HEK293T (cell line): ENCODE results near the gene ADGRD1.

ENCODE experiments used
- CTCF ChIA-PET: fragments of 350-600 bp; formaldehyde crosslinking; extraction: SDS; loops from one replicate; lab custom pipeline; 2021; ENCODE audit warnings: antibody characterized with exemption, inconsistent platforms; lab: Yijun Ruan, JAX
- POLR2A ChIA-PET: fragments of 350-600 bp; formaldehyde crosslinking; extraction: SDS; loops from one replicate; lab custom pipeline; 2020; ENCODE audit warnings: antibody characterized with exemption, inconsistent platforms; lab: Yijun Ruan, JAX
- DNase-seq: peaks from one replicate; pipeline ENCODE4 v3.0.0; 2012; ENCODE audit warnings: mixed read lengths; ENCODE audit errors: extremely low spot score
- ARNT ChIP-seq: fragments of 450-650 bp; IDR thresholded peaks from 2 replicates; pipeline ENCODE4 v1.6.1; 2017; ENCODE audit warnings: mild to moderate bottlenecking
- BHLHE40 ChIP-seq: fragments of 450-650 bp; IDR thresholded peaks from 2 replicates; pipeline ENCODE4 v1.6.1; 2016; ENCODE audit warnings: mild to moderate bottlenecking, moderate library complexity, borderline replicate concordance
- CTBP1 ChIP-seq: fragments of 450-650 bp; IDR thresholded peaks from 2 replicates; pipeline ENCODE4 v1.6.1; 2016; ENCODE audit warnings: borderline replicate concordance
- ELF4 ChIP-seq: fragments of 450-650 bp; IDR thresholded peaks from 2 replicates; pipeline ENCODE4 v1.6.1; 2017; ENCODE audit warnings: antibody characterized with exemption
- FOXA1 ChIP-seq: fragments of 450-650 bp; IDR thresholded peaks from 2 replicates; pipeline ENCODE4 v1.6.1; 2016; ENCODE audit warnings: mild to moderate bottlenecking
- FOXK2 ChIP-seq: fragments of 450-650 bp; IDR thresholded peaks from 2 replicates; pipeline ENCODE4 v1.6.1; 2016; ENCODE audit warnings: mild to moderate bottlenecking
- FOXM1 ChIP-seq: fragments of 450-650 bp; IDR thresholded peaks from 2 replicates; pipeline ENCODE4 v1.6.1; 2017; ENCODE audit warnings: mild to moderate bottlenecking, borderline replicate concordance
- HDGF ChIP-seq: fragments of 450-650 bp; IDR thresholded peaks from 2 replicates; pipeline ENCODE4 v1.6.1; 2017; ENCODE audit warnings: antibody characterized with exemption, borderline replicate concordance
- L3MBTL2 ChIP-seq: fragments of 450-650 bp; conservative IDR thresholded peaks from 2 replicates; pipeline ENCODE4 v1.6.1; 2016; ENCODE audit warnings: mild to moderate bottlenecking
- LEF1 ChIP-seq: fragments of 450-650 bp; IDR thresholded peaks from 2 replicates; pipeline ENCODE4 v1.6.1; 2017; ENCODE audit warnings: mild to moderate bottlenecking, borderline replicate concordance
- NFRKB ChIP-seq: fragments of 450-650 bp; IDR thresholded peaks from 2 replicates; pipeline ENCODE4 v1.6.1; 2016; ENCODE audit warnings: mild to moderate bottlenecking, moderate library complexity
- SP1 ChIP-seq: fragments of 450-650 bp; IDR thresholded peaks from 2 replicates; pipeline ENCODE4 v1.6.1; 2017
- SUZ12 ChIP-seq: fragments of 450-650 bp; IDR thresholded peaks from 2 replicates; pipeline ENCODE4 v1.6.1; 2016; ENCODE audit warnings: mild to moderate bottlenecking
- TARDBP ChIP-seq: fragments of 450-650 bp; IDR thresholded peaks from 2 replicates; pipeline ENCODE4 v1.6.1; 2016
- ZNF384 ChIP-seq: fragments of 450-650 bp; IDR thresholded peaks from 2 replicates; pipeline ENCODE4 v1.6.1; 2016
- TF ChIP-seq, protein P1 (sequence below): fragments of 450-650 bp; IDR thresholded peaks from 2 replicates; pipeline ENCODE4 v1.6.1; 2016

The ADGRD1 gene

DNA sequence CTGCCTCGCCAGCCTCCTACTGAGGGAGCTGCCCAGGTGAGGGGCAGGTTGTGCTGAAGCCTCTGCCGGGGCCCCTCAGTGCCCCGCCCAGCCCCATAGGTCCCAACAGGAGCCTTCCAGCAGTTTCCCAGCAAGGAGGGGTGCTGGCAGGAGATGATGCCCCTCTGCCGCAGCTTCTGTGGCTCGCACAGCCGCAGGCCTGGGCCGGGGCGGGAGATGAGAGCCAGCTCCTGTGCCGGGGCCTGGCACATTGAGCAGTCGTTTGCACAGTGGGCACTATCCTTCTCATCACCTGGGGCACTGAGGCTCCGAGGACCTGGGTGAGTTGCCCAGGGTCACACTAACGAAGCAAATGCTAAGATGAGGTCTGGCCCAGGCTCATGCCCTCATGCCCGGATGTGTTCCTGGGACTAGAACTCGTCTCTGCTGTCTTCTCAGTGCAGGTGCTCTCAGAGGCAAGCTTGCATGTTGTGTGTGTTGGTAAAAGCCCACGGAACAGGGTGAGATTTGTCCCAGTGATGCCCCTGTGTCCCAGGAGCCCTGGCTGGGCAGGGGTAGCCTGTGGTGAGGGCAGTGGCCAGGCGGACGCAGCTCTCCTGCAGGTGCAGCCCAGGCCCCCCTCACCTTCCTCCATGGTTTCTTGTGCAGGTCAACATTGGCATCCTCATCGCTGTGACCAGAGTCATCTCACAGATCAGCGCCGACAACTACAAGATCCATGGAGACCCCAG is 177.5 kb downstream of the ADGRD1 start:
- POLR2A ChIA-PET, result no interaction called here
- no peak for TF ChIP-seq SUZ12
- no peak for TF ChIP-seq CTBP1
- TF ChIP-seq TARDBP, result no peak
- no peak for TF ChIP-seq FOXA1
- TF ChIP-seq ARNT, result no peak
- no peak for TF ChIP-seq HDGF
- no peak for TF ChIP-seq BHLHE40
- TF ChIP-seq, protein P1, sequence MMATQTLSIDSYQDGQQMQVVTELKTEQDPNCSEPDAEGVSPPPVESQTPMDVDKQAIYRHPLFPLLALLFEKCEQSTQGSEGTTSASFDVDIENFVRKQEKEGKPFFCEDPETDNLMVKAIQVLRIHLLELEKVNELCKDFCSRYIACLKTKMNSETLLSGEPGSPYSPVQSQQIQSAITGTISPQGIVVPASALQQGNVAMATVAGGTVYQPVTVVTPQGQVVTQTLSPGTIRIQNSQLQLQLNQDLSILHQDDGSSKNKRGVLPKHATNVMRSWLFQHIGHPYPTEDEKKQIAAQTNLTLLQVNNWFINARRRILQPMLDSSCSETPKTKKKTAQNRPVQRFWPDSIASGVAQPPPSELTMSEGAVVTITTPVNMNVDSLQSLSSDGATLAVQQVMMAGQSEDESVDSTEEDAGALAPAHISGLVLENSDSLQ, result no peak
- TF ChIP-seq FOXK2, result no peak
- TF ChIP-seq L3MBTL2, result no peak
- TF ChIP-seq FOXM1, result no peak
- TF ChIP-seq NFRKB, result no peak
- no peak for TF ChIP-seq SP1
- TF ChIP-seq ELF4, result no peak
- no peak for TF ChIP-seq LEF1
- no peak for TF ChIP-seq ZNF384
- CTCF ChIA-PET, result interaction anchor here (1.6 to 4.1 kb wide), 3 partner anchors 16 to 215 kb away, joined by 14 to 38 read pairs (median 14); no protein-coding TSS in a partner anchor
- DNase-seq, result no peak

DNA sequence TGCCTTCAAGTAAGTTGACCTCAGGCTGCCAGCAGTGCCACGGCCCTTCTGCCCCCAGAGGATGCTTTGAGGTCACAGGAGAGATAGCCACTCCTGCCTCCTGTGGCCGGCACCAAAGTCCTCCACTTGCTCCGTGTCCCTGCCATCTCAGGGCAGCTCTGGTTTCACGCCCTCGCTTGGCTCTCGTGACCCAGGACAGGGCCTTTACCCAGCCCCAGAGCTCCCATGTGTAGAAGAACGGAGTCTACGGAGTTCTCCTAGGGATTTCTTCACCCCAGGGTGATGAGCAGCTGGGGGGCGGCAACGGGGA is 178.1 kb downstream of the ADGRD1 start:
- CTCF ChIA-PET, result interaction anchor here (0.6 to 4.1 kb wide), 10 partner anchors 16 to 749 kb away, joined by 3 to 38 read pairs (median 4); no protein-coding TSS in a partner anchor
- TF ChIP-seq FOXK2 (no peak), NFRKB (no peak), HDGF (no peak), CTBP1 (no peak), FOXM1 (no peak), TARDBP (no peak), SUZ12 (no peak), BHLHE40 (no peak)
- TF ChIP-seq, protein P1, result no peak
- DNase-seq, result no peak
- POLR2A ChIA-PET, result no interaction called here

DNA sequence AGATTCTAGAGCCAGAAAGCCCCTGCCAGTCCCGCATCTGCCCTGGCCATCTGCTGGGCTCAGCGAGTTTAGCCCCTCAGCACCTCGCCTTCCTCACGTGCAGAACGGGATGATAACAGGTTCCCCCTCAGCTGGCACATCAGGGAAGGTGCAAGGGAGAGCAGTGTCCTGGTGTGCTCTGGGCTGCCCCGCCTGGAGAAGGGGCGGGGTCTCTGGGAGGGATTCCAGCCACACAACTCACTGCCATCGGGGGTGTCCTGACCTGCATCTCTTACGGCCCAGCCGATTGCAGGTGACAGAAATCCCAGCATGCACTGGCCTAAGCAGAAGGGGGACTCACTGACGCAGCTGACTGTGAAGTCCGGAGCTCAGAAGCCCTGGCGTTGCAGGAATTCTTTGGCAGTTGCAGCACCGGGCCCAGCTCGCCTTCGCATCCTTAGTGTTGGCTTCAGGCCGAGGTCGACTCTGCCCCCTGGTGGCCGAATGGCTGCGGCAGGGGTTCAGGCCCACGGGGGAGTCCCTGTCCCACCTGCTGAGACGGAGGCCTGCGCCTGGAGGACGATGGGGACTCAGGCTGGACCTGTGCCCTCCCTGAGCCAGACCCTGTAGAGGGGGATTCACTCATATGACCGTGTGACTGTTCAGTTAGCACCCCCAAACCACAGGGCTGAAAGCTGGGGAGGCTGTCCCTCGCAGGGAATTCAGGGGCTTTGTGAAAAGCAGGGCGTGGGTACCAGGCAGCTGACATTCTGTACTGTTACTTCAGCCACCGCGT is 178.6 kb downstream of the ADGRD1 start:
- DNase-seq, result peak; percentile 81
- ChIA-PET CTCF (interaction anchor here (0.6 to 4.1 kb wide), 12 partner anchors 17 to 750 kb away, joined by 3 to 38 read pairs (median 4); no protein-coding TSS in a partner anchor), POLR2A (no interaction called here)
- TF ChIP-seq L3MBTL2, result no peak
- TF ChIP-seq FOXK2, result no peak
- no peak for TF ChIP-seq TARDBP
- no peak for TF ChIP-seq ZNF384
- no peak for TF ChIP-seq FOXA1
- TF ChIP-seq BHLHE40, result no peak

DNA sequence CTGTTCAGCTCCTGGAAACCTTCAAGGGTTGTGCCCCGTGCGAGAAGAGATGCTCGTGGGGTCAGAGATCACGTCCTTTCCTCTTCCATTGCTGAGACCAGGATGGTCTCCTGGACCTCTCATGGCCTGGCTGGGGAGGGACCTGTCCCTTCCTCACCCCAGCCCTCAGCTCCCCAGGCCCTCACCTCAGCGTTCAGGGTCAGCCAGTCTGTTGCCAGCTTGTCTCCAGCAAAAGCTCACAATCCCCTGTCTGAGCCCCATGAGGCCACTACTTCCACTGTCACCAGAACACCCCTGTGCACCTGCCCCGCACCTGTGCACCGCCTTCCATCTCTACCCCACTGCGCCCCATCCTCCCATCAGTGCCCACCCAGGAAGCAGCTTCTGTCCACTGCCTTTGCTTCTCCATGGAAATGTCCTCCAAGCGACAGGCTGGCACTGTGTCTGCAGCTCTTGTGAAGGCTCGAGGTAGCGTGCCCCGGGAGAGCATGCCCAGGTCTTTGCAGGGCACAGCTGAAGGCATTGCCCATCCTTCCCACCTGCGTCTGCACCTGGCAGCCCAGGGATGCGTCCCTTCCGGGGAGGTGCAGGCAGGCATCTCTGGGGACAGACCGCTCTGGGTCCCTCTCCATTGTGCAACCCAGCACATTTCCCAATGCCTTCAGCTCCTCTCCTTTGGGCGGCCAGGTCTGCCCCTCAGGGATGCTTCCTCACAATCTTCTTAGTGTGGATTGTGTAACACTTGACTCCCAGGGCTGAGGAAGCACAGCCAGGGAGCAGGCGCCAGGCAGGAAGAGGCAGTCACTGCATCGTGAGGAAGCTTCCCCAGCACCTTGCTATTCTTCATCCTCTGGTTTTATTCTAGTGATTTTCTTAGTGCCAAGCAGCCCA is 179.6 kb downstream of the ADGRD1 start:
- ChIA-PET POLR2A (no interaction called here), CTCF (interaction anchor here (0.6 to 4.1 kb wide), 10 partner anchors 18 to 321 kb away, joined by 3 to 38 read pairs (median 6); no protein-coding TSS in a partner anchor)
- DNase-seq, result no peak
- TF ChIP-seq L3MBTL2, result no peak
- TF ChIP-seq LEF1, result no peak
- no peak for TF ChIP-seq FOXA1
- no peak for TF ChIP-seq FOXM1
- TF ChIP-seq, protein P1, result no peak
- TF ChIP-seq SP1, result no peak

DNA sequence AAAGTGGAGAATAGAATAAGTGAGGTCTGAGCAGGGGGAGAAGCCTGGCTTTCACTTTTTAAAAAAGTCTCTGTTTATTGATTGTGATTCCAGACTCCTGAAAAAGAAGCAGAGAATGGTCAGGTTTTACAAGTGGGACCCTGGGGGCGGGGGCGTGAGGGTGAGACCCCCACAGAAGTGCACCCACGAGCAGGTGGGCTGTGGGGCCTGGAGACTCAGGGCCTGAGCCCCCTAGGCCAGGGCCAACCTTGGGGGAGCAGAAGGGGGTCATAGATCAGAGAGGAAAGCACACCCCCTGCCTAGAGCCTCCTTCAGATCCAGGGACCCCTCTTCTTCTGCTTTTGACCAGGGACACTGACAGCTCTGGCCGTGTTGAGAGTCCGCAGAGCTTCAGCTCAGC is 180.3 kb downstream of the ADGRD1 start:
- TF ChIP-seq SP1 (no peak), FOXM1 (no peak), ELF4 (no peak)
- no peak for DNase-seq
- ChIA-PET POLR2A (no interaction called here), CTCF (interaction anchor here (0.8 to 4.1 kb wide), 3 partner anchors 29 to 321 kb away, joined by 3 to 38 read pairs (median 4); no protein-coding TSS in a partner anchor)
